ENCODE results near the gene EVI2A.

DNA sequence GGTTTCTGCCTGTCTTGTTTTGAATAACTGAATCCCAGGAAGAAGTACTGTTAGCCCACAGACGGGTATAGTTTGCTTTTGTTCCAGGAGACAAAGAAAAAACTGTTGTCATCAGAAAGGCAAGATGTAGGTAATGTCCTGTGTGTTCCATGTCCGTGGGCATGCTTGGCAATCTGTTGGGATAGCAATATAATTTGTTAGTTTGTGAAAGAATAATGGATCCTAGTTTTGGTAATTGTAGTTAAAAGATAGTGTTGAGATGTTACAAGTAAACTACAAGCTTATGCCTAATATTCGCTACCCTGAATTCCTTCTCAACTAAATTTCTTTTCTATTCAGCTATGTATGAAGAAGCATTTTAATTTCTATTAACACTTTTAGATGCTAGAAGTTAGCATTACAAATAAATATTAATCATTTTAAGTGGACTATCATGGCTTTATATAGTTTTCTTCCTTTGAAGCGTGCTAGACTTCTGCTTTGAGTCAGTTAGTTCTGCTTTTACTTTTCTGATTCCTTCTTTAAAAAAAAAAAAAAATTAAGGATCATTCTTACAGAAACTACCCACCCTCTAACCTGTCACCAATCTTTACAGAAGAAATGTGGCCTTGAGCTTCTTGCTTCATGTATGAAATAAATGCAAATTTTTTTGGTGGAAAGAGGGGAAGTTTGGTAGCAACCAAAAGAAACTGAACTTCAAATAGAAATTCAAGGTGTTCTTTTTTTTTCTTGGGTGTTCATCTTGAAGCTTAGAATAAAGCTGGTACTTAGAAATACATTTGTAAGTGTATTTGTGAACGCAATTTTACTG is 2.4 kb downstream of the EVI2A start:
- TF ChIP-seq CTCF (IDR thresholded peaks at IDR 0.05), result no peak
- no peak for TF ChIP-seq EP300 (IDR thresholded peaks at IDR 0.05)
- TF ChIP-seq POLR2A (IDR thresholded peaks at IDR 0.05; ENCODE audit: low read depth), result no peak
- no peak for TF ChIP-seq POLR2AphosphoS5 (IDR thresholded peaks at IDR 0.05)

All from esophagus muscularis mucosa (tissue), 4 donors.